ENCODE results near the gene NT5DC2.

DNA sequence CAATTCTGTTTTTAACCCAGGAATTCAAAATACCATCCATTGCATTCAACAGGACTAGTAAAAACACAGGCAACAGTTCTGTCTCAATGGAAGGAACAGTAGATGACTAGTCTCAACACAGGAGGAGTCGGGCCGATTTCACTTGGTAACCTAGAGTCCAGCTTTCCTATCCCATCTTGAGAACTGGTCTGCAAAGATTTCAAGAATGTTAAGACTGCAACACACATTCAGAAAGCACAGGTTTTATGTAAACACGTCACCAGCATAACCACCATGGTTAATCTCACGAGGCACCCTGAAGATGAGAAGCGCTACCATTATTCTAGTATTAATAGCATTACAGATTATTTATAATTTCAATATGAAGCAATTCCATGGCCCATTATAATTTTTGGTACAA, 24.8 kb upstream of the NT5DC2 start:
- no peak for TF ChIP-seq CREB1 (CRISPR knock-in tag; IDR thresholded peaks at IDR 0.05)
- no peak for TF ChIP-seq ESRRA (CRISPR knock-in tag; IDR thresholded peaks at IDR 0.05; ENCODE audit: borderline replicate concordance)
- no peak for TF ChIP-seq ETV6 (CRISPR knock-in tag; IDR thresholded peaks at IDR 0.05)
- TF ChIP-seq NR3C1 (CRISPR knock-in tag; conservative IDR thresholded peaks at IDR 0.05; ENCODE audit: low read depth), result no peak

Measured in WTC11 (cell line).